ENCODE data around the gene THG1L.

The THG1L gene

GRCh38 chr5:157761690-157762621 is 30.7 kb downstream of the THG1L start:
- ATAC-seq, result peak; percentile 72 to 77

GRCh38 chr5:157764531-157764930 is 33.3 kb downstream of the THG1L start:
- no peak for ATAC-seq

- no peak for ATAC-seq
These were observed 35.2 kb downstream of the THG1L start for GRCh38 chr5:157766442-157766841.

GRCh38 chr5:157766902-157767301 is 35.7 kb downstream of the THG1L start:
- ATAC-seq, result no peak

GRCh38 chr5:157767689-157768088 is 36.5 kb downstream of the THG1L start:
- ATAC-seq, result no peak

GRCh38 chr5:157770665-157771064 is 39.4 kb downstream of the THG1L start:
- no peak for ATAC-seq

- peak in 1 of 2 donors; percentile 53 for ATAC-seq
These were observed 40.9 kb downstream of the THG1L start for GRCh38 chr5:157772127-157772526.

- no peak for ATAC-seq
These were observed 47.0 kb downstream of the THG1L start for GRCh38 chr5:157778121-157778805.

- no peak for ATAC-seq
These were observed 48.0 kb downstream of the THG1L start for GRCh38 chr5:157779221-157779620.

GRCh38 chr5:157785801-157786200 is 54.6 kb downstream of the THG1L start:
- ATAC-seq, result no peak

All from activated CD4-positive, CD25-positive, alpha-beta regulatory T cell treated with anti-CD3 and anti-CD28 coated beads, Interleukin-2, amount 50 U/mL, for 24 hours (primary cell).